ENCODE data around the gene KDM4C.
A peak's percentile ranks its signal among the peaks of the same experiment; 100 is the strongest.

The KDM4C gene

DNA sequence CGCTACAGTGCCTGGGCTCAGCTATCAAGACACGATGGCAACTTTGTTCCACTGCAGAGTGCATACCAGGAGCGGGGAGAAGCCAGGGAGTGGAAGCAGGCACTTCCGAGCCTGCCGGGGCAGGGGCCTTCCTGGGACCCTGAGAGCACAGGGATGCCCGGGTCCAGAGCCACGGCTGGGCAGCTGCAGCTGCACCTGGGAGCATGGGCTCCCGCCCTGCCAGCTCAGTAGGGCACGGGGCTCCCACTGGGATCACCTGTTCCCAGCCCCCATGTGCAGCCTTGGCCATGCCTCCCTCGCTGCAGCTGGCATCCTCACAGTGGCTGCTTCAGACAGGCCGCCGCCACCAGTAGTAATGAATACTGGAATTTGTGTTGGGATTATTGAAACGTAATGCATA lies 391.5 kb downstream of the KDM4C start:
- no peak for DNase-seq

DNA sequence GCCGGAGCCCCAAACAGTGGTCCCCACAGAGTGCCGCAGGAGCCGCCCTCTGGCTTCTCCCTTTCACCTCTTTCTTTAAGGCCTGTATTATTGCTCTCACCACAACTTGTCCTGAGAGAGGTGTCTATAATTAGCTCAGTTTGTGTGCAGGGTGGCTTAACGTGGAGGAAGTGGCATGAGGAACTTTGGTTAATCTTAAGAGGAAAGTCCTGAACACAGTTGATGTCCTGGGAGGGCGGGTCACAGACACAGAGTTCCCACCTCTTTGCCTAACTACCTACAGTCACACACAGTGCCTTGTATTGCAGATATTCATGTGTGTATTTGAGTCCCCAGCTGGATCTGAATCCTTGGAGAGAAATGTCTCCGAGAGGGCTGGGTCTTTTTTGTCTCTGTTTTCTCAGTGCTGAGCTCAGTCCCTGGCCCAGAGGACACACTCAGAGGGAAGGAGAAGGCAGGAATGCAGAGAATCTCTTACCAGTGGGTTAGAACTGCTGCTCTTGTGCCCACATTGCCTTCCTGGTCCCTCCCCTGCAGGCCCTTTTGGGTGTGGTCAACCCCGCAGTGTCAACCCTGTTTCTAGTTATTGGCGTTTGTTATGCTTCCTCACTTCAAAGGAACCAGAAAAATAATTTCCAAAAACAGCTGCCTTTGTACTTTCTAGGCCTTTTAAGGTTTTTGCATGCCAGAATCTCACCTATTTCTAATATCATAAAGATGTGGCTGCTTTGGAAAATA lies 392.5 kb downstream of the KDM4C start:
- DNase-seq, result no peak

DNA sequence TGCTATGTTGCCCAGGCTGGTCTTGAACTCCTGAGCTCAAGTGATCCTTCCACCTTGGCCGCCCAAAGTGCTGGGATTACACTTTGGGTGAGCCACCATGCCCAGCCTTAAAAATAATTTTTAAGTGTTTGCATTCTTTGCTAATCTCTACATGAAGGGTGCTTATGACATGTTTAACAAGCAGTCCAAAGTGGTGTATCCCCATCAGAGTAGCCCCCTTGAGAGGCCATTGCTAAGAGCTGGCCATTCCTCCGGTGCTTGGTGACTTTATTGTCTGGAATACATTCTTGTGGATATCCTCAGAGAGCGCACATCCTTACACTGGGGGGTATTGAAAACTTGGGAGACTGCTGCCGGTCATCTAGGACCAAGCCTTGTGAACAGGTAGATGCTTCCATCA lies 395.4 kb downstream of the KDM4C start:
- DNase-seq, result no peak

DNA sequence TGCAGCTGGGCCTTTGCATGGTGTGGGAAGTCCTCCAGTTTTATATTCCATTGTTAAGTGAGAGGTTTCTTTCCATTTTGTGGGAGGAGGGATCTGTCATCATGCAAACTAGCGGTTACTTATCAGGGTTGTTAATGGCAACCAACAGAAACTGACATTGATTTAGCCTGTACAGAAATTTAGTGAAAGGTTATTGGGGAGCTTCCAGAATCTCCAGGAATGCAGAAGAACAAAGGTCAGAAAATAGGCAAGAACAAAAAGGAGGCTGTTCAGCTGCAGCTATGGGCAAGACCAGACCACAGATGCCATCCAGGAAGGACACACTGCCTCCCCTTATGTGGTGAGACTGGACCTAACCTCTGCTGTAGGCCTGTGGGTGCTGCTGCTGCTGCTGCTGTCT lies 395.8 kb downstream of the KDM4C start:
- no peak for DNase-seq

DNA sequence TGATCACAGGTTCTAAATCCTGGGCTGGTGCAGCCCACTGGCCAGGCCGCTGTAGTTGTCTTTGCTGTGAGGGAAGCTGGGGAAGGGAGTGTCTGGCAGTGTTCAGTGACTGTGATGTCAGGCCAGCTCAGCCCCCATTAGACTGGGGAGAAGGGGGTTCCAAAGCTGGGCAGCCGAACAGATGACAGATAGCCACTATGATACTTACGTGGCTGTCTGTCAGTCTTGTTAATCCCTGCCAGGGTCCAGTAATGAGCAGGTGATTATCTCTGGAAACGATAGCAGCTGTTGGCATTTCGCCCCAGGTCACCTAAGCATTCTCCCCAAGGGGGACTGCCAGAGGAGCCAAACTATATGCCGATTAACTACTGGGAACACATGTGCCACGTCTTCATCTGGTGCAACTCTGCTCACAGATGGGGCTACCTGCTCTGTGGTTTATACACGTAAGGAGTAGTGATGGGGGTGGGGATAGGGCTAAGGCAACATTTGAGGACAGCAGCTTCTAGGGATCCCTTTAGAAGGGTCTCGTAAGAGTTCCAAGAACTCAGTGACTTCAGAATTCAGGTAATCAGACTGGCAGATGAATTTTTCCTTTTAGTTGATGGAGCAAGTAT lies 396.3 kb downstream of the KDM4C start:
- no peak for DNase-seq

DNA sequence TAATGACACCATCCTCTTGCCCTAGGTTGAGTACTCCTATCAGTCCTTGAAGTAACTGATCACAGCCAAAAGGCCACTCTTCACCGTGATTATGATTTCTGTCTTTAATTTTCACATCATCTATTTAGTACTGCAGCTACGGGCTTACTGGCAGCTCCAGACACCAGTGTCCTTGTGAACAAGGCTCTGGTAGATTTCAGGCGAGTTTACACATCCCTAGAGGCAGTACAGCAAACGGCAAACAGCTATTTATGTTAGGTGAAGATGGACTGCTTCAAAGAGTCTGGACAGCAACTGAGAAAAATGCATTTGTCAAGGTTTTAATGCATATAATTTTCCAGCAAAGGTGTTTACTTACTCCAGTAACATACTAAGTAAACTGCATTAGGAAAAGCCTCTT lies 396.9 kb downstream of the KDM4C start:
- no peak for DNase-seq

DNA sequence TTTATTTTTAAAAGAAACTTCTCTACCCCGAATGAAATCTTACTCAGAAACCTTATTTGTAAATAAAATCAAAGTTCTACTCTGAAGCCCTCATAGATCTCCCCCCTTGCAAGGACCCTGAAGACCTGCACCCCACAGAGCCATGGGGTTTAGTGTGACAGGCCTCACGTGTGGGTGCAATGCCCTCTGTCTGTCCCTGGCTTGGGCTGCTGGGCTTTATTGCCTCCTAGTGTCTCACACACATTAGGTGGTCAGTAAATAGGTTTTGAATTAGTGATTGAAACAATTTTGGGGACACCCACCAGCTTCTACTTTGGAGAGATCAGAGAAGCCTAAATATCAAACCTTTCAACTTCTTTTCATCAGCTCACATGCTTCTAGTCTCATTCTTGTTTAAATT lies 403.7 kb downstream of the KDM4C start:
- no peak for DNase-seq

DNA sequence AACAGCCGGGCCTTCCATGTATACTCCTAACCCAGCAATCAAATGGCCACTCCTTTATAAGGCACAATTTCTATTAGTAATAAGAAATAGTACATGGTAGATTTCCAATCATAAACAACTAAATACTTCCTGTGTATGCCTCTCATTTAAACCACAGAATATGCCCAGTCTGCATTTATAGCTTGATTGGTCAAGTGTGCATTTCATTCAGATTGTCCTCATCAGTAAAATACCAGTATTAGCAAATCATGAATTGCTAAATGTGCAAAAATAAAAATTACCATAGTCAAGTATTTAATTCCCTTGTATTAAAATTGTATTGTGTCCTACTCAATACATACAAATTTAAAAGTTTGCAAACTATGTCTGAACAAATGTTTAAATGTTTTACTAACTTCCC lies 406.2 kb downstream of the KDM4C start:
- DNase-seq, result no peak

DNA sequence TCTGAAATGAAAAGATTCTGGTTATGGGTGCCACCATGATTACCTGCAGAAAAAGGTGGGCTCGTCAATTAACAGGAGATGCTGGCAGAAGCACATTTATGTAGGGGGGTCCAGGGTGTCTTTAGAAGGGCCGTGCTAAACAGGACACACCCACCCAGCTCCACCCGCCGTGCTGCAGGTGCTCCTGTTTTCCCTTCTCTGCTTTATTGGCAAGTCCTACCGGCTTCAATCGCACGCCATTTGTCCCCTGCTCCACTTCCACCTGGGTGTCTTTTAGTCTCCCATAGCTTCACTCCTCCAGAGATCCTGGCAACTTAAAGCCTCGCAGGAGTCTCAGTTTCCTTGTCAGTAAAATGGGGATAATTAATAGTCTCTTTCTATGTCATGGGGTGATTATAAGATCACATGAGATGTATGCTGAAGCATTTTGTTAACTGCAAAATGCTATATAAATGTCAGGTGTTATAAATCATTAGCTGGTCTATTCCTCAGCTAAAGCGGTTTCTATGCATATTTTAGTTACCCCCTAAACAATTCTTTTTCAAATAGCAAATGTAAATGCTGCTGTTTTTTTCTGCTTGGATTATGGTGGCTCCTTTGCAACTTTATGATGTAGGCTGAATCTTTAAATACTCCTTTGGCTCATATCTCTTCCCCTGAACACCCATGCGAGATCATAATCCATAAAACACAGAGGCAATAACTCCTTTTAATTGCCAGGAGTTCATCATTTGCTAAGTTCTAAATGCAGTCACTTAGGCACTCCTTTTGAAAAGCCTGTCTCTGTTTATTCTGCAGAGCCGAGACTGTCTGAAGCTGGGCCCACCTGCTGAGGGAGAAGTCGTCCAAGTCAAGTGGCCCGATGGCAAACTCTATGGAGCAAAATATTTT lies 406.9 kb downstream of the KDM4C start:
- no peak for DNase-seq

DNA sequence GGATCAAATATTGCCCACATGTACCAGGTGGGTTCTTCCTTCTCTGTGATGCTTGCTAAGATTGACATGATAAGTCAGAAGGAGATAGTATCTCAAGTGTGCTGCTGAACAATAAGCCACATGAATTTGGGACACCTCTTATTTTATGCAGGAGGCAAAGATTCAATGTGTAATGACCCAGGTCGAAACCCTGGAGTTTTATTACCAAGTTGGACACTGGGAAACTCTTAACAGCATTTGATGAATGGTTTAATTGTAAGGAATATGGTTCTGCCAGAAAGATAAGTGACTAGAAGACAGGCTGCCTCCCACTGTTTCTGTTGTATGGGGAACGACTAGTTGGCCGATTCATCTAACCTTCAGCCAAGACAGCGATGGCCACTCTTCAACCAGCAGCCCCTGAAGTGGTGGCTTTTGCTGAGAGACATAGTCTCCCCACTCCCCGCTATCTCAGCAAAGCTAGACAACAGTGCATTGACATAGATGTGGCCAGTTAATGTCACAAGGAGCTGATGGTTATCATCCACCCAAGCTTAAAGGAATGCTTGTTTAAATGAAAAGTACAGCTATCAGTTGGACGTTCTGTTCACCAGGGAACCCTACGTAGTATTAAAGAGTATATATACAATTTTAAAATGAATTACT lies 407.7 kb downstream of the KDM4C start:
- no peak for DNase-seq

DNA sequence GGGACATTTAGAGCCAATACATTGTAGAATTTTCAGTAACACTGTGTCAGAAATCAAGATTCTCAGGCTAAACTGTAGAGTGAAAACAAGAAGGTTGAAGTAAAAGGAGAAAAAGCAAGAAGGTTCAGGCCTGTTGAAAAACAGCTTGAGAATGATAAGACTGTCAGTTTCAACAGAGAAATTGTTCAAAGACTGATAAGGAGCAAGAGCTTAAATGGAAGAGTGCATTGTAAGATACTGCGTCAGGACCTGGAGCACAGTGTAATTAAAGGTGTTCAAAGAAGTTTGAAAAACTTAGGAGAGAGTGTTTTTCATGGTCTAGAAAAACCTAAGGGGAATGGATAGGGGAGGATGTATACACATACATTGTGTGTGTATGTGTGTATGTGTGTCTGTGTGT lies 408.3 kb downstream of the KDM4C start:
- no peak for DNase-seq

DNA sequence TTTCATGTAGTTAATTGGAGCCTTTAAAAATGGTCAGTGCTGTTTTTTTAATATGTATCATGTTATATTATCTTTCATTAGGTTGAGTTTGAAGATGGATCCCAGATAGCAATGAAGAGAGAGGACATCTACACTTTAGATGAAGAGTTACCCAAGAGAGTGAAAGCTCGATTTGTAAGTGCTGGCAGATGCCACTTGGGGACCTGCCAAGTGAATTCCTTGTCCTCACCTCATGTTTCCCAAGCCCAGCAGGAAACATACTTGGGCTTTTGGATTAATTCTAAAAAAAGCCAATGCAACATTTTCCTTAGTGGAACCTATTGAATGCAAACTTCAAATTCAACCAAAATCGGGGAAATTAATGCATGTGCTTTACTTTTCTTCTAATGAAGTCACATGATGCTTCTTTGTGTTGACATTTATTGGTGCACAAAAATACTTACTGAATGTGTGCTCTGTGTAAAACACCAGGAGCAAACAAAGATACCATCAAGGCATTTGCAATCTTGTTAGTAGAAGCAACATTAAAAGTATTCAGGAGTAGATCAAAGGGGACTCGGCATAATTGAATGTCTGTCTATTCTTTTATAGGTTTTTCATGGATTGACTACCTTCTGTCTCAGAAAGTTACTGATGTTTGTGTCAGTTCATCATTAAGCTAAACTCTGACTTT lies 412.1 kb downstream of the KDM4C start:
- no peak for DNase-seq

DNA sequence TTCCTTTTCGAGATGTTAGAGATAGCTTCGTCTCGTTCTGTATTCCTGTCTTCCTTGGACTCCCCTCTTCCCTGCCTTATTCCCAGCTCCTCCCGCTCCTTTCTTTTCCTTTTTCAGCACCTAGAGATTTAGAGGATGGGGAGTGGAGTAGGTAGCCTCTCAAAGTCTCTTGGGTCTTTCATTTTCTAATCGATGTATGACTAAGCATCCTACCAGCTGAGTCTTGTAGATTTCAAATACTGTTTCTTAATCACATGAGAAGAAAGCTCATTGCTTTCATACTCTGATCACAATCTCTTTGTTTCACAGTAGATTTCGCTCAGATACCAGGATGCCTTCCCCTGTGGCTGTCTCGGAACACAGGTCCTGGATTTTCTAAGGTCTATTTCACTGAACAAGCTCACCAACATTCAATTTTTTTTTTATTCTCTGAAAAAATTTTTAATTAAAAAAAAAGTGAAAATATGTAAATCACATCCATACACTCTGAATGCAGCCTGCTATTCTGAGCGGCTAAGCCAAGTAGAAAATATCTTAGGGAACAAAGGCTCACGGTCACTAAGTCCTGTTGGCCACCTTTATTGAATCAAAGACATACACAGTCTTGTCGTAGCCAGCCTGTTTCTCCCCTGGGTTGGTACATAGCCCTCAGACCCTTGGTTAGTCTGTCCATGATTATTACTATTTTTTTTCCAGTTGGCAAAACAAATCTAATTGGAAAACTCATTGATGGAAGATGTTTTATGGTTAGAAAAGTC lies 413.8 kb downstream of the KDM4C start:
- no peak for DNase-seq

DNA sequence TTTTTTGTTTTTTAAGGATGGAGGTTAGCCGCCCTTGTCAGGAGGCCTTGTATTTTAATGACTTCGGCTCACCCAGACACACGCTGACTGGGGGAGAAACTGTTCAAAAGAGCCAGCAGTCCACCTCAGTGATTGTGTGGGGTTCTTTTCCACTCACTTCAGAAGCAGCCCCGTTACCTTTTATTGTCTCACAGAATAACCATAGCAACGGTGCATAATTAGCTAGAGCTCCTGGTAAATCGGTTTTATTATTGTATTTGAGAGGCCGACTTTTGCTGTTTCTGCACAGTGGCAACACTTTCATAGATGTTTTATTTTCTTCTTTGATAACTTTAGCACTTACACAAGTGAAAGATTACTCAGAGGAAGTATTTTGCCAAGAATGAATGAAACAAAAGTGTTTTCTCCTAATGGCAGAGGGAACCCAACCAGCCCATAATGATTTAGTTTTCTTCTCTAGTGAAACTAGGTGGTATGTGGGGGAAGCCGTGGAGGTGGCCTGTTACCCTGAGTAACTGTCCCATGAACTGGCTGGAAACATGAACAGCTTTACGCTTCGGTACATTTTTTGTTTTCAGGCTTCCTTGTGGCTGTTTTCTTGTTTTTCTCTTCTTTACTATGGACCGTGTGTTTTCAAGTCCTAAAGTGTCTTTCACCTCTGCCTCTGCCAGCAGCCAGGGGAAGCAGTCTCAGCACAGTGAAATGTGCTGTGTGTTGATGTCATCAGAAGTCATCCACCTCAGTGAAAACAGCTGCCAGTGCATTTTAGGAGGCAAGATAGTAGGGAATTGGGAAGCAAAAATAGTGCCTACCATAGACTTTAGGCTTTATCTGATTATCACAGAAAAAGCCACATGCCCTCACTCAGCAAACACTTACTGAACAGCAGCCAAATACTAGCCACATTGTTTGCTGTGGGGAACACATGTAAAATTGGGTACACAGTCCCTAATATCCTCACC lies 414.7 kb downstream of the KDM4C start:
- DNase-seq, result no peak

DNA sequence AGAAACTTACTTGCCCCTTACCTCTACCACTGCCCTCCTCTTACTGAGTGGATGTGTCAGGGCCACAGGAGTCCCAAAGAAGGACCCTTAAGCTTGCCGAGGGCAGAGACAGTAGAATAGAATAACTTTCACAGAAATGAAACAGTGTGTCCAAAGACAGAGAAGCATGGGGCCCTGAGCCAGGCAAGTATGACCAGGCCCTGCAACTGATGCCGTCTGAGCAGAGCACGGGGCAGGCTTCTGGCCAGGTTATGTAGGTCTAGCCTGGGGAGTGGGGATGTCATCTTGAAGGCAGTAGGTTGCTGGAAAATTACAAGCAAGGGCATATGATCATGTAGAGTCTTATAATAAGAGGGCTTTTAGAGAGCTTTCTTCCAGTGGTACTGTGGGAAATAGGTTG lies 415.4 kb downstream of the KDM4C start:
- peak; percentile 42 for DNase-seq

DNA sequence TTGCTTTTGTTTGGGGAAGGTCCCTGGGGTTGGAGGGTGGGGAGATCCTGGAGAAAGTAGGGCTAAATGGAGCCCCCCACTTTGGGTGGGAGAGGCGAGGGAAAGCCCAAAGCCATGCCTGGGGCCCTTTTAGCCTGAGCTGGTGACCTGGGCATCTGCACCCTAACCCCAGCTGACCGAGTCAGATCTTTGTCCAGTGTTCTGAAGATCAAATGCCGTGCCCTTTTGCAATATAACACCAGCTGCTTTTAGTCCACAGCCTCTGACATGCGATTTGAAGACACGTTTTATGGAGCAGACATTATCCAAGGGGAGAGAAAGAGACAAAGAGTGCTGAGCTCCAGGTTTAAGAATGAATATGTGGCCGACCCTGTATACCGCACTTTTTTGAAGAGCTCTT lies 416.5 kb downstream of the KDM4C start:
- DNase-seq, result no peak

DNA sequence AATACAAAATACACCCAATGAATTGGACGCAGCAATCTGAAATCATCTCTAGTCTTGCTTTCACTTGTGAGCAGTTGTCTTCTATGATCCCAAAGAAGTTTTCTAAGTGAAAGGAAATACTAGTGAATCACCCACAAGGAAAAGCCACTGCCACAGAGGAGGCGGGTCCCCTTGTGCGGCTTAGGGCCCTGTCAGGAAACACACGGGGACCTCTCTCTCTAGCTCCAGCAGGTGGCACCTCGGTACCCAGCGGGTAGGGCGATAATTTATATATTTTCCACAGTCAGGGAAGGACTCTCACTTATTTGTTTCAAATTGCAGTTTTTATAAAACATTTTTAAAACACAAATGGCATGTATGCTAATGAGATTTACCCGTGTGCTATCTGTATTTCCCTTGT lies 417.1 kb downstream of the KDM4C start:
- no peak for DNase-seq

DNA sequence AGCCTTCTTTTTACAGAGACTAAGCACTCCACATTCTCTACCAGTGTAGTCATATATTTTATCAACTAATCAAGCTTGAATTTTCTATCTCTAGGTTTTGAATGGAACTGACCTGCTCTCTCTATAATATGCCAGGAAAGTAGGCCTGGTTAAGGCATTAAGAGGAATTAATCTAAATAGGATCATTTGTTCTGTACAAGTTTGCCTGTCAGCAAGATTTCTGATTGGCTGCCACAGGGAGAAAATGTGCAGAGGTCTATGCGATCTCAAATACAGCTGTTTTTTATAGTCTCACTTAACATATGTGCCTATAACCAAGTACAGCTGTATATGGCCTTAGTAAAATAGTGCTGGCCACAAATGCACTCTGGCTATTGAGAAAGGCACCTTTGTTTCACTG lies 418.8 kb downstream of the KDM4C start:
- peak; percentile 48 for DNase-seq

DNA sequence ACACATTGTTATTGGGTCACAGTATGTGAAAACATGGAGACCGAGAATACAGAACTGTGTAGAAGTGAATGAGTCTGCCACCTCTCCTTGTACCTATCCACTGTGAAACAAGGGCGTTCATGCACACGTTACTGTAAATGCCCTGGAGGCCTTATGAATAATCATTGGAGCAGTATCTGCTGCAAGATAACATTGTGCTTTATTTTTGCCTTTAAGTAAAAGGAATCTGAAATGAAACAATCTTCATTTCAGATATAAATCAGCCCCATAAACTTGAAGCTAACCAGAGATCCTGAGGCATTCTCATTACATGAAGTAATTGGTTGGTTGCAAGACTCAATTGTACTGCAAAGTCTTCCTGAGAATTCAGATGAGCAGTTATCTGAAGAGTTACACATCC lies 419.6 kb downstream of the KDM4C start:
- DNase-seq, result no peak

DNA sequence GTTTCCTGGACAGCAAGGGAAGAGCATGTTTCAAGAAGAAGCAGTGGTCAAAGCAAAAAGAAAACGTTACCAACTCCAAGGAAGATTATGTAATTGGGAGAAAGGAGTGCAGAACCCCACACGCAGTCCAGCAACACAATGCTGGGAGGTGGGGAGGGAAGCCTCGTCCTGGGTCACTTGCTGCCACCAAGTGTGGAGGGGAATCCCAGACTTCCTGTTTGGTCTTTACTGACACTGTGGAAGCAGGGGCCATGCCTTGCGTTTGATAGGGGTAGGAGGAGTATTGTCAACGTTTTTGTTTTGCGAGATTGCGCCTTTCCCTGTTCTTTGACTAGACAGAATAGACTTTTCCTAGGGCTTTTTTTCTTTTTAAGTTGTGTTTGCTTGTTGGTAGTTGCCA lies 421.0 kb downstream of the KDM4C start:
- DNase-seq, result no peak

DNA sequence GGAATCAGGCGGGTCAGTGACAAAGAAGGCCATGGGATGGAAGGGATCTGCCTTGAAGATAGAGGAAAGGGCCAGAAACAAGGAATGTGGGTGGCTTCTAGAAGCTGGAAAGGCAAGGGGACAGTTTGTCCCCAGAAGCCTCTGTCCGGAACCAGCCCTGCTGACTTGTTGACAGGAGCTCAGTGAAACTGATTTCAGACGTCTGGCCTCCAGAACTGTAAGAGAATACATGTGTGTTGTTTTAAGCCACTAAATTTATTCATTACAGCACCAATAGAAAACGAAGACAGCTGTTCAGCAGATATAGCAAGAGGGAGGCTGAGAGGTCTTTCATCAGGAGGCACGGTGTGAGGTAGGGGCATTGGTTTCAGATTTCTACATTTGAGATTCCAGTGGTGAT lies 422.5 kb downstream of the KDM4C start:
- no peak for DNase-seq
